HuH-7 (cell line): Measurements from ENCODE around the gene OTX2.

Experiments
- DNase-seq: peaks from one replicate; pipeline ENCODE4 v3.0.0; 2011; ENCODE audit warnings: low spot score

The OTX2 gene

GRCh38 chr14:56796259-56796658, 14.0 kb downstream of the OTX2 start:
- no peak for DNase-seq

- DNase-seq = no peak
These were observed 15.0 kb downstream of the OTX2 start for GRCh38 chr14:56795284-56795622.

GRCh38 chr14:56794557-56795283, 15.6 kb downstream of the OTX2 start:
- no peak for DNase-seq

DNA sequence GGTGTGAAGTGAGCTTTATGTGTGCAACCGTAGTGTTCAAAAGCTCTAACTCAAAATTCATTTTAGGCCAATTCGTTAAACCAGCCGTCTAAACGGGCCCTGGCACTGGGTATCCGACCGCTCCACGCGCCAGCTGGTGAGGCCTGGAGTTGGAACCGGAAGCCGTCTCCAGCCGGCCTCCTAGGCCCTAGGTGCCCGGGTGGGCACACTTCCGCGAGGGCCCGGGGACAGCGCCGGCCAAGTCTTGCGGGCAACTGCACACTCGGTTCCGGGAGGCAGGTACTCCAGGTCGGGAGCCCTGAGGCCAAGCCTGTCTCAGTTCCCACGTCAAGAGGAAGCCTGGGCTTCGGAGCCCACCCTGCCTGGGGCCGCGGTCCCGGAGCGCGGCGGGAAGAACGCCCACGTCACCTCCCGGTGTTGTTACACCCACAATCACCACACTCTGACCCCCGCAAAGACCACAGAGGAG, 16.2 kb downstream of the OTX2 start:
- no peak for DNase-seq

GRCh38 chr14:56789955-56790354, 20.3 kb downstream of the OTX2 start:
- no peak for DNase-seq

- DNase-seq = no peak
These were observed 22.7 kb downstream of the OTX2 start for GRCh38 chr14:56787530-56787929.

- DNase-seq = no peak
These were observed 27.6 kb downstream of the OTX2 start for GRCh38 chr14:56782711-56783110.

- DNase-seq = no peak
These were observed 35.8 kb downstream of the OTX2 start for GRCh38 chr14:56774503-56774902.

GRCh38 chr14:56770512-56770911, 39.8 kb downstream of the OTX2 start:
- DNase-seq = no peak

GRCh38 chr14:56760164-56760914, 49.9 kb downstream of the OTX2 start:
- no peak for DNase-seq

- no peak for DNase-seq
These were observed 50.6 kb downstream of the OTX2 start for GRCh38 chr14:56759633-56760032.

DNA sequence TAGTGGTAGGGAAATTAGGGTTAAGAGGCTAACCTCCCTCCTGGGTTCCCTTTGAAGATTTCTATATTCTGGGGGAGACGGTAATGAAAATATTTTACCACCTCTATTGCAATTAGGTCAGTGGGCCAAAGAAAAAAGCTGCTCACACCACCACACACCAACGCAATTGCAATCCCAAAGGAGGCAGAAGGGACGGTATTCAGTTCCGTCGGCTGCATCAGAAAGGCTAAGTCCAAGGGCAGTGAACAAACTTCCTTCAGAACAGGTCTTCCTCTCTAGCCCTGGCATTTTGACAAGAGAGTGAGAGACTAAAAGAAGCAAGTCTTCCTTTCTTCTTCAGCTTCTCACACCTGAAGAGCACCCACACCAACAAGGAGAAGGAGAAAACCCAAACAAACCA, 51.2 kb downstream of the OTX2 start:
- DNase-seq = no peak

- no peak for DNase-seq
These were observed 55.4 kb downstream of the OTX2 start for GRCh38 chr14:56754921-56755320.

- no peak for DNase-seq
These were observed 56.9 kb downstream of the OTX2 start for GRCh38 chr14:56753396-56753795.

GRCh38 chr14:56752428-56752827, 57.9 kb downstream of the OTX2 start:
- no peak for DNase-seq

DNA sequence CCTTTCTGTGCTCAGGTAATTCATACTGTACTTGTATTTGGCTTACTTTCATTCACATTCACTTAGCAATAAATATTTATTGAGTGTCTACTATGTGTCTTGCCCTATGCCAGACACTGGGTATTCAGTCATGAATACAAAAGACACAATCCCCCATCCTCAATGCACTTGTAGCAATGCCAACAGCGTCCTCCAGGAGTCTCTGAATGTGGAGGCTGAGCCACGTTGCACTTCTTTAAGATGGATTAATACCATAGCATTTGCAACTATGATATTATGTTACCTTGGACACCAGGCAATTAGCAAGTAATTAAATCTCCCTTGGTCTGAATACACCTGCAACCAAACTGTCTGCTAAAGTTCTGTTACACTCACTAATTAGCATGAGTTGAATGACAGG, 58.8 kb downstream of the OTX2 start:
- peak; percentile 15 for DNase-seq
